HG03159 (cell line): ENCODE results near the gene ADAMTS10.
"Not testable (repeated sequence)": the region's sequence is repeated elsewhere in the genome, so short reads cannot be mapped to it uniquely, and the experiment has no call there.

Source experiments
- ATAC-seq: cut with Tn5 transposase; IDR thresholded peaks from one replicate; pipeline ENCODE4 v1.9.1; 2021; ENCODE audit warnings: mild to moderate bottlenecking, moderate library complexity; ENCODE audit not compliant: unreplicated experiment

Gene ADAMTS10

DNA sequence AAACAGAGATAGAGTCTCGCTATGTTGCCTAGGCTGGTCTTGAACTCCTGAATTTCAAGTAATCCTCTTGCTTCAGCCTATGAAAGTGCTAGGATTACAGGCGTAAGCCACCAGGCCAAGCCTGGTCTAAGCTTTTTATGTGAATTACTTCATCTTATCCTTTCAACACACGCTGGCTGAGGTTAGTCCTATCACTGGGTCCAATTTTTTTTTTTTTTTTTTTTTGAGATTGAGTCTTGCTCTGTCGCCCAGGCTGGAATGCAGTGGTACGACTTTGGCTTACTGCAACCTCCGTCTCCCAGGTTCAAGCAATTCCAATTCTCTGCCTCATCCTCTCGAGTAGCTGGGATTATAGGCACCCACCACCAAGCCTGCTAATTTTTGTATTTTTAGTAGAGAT lies 43.7 kb downstream of the ADAMTS10 start:
- ATAC-seq: no peak

DNA sequence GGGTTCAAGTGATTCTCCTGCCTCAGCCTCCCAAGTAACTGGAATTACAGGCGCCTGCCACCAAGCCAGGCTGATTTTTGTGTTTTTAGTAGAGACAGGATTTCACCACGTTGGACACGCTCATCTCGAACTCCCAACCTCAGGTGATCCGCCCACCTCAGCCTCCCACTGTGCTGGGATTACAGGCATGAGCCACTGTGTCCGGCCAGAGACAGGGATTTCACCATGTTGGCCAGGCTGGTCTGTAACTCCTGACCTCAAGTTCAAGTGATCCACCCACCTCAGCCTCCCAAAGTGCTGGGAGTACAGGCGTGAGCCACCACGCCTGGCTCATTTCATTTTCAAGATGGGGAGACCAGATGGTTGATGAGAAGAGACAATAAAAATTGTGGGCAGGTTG lies 45.6 kb downstream of the ADAMTS10 start:
- not testable (repeated sequence) for ATAC-seq

DNA sequence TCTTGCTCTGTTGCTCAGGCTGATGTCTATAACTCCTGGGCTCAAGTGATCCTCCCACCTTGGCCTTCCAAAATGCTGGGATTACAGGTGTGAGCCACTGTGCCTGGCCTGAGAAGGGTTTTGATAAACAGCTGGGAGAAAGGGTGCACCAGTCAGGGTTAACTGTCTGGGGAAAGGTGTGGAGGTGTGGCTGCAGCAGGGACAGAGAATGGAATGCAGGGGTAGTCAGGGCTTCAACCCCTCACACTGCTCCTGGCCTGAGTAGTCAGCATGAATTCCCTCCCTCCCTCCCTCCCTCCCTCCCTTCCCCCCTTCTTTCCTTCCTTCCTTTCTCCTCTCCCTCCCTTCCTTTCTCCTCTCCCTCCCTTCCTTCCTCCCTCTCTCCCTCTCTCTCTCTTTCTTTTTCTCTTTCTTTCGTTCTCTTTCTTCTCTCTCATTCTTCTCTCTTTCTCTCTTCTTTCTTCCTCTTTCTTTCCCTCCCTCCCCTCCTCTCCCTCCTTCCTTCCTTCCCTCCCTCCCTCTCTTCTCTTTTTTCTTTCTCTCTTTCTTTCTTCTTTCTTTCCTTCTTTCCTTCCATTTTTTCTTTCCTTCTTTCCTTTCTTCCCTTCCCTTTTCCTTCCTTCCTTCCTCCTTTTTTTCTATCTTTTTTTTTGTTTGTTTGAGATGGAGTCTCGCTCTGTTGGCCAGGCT lies 49.3 kb downstream of the ADAMTS10 start:
- ATAC-seq: no peak

DNA sequence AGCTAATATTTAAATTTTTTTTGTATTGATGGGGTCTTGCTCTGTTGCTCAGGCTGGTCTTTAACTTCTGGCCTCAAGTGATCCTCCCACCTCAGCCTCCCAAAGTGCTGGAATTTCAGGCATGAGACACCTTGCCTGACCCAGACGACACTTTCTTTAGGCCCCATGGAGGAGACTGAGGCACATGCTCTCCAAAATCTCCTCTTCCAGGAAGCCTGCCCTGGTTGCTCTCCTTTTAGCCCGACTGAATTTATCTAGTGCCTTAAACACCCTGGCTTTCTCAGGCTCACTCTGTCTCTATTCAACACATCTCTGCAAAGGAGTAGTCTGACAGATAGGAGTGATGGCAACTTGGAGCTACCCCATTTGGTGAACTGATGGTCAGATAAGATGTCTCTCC lies 52.2 kb downstream of the ADAMTS10 start:
- no peak for ATAC-seq

DNA sequence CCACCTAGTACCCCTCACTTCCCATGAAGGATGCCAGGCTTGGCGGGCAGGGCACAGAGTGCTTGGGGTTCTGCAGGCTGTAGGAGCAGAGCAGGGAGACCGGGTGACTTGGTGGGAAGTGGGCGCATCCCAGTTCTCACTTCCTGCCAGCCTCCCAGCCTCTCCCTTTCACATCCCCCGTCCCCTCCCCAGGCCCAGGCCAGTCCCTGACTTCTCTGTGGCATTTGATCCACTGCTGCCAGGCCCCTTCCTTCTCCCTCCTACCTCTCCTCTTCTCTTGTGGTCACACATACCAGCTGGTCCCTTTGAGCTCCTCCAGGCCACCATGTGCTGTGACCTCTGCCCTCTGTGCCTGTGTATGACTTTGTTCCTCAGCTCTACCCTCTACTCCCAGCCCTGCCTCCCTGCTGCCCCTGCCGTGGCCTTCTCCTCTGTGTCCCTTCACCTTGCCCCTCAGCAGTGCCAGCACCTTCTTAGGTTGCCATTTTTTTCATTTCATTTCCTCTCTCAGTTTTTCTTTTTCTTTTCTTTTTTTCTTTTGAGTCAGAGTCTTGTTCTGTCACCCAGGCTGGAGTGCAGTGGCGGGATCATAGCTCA lies 52.8 kb downstream of the ADAMTS10 start:
- no peak for ATAC-seq

DNA sequence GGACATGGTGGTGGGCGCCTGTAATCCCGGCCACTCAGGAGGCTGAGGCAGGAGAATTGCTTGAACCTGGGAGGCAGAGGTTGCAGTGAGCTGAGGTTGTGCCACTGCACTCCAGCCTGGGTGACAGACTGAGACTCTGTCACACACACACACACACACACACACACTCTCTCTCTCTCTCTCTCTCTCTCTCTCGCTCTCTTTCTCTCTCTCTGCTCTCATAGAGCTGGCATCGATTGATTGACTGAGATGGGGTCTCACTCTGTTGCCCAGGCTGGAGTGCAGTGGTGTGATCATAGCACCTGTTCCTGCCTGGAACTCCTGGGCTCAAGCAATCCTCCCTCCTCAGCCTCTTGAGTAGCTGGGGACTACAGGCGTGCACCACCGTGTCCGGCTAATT lies 56.8 kb downstream of the ADAMTS10 start:
- not testable (repeated sequence) for ATAC-seq

DNA sequence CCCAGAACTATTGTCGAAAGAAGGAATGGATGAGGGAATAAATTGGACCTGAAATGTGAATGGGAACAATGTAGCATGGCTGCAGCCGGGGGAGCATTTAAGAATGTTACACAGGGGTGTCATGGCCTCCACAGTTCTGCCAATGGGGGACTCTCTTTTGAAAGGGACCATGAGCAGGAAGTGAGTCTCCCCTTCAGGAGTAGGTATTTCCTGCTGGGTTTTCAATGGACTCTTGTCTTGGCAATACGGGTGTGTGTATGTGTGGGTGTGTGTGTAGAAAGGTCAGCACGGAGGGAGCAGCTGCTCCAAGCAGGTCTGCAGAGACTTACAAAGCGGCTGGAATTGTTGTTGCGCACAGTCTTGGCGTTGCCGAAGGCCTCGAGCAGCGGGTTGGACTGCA lies 57.7 kb downstream of the ADAMTS10 start:
- no peak for ATAC-seq

DNA sequence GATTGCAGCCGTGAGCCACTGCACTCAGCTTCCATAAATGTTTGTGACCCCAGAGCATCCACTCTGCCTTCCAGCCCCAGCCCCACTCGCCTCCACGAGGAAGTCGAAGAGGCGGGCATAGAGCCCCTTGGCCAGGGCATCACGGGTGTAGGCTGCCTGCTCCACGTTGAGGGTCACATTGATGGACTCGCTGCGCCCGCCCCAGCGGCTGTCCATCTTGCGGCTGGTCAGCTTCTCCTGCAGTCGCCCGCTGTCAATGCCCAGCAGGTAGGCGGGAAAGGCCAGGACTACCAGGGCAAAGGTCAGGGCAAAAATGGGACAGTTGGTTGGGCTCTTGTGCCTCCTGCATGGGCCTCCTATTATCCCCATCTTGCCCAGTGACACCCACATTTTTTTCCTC lies 60.4 kb downstream of the ADAMTS10 start:
- no peak for ATAC-seq

DNA sequence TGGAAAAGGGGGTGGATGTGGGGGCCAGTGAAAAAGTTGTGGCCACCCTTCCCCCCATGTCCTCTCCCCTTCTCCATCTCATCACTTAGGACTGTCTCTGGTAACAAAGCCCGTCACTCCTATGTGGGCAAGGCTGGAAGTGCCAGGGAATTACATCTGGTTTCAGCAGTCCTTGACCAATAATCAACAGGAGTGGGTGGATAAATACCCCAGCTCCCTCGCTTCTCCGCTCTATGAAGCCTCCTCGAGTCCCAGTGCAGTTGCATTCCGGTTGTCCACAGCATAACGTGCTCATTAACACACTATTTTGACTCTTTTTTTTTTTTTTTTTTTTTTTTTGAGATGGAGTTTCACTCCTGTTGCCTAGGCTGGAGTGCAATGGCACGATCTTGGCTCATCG lies 64.8 kb downstream of the ADAMTS10 start:
- ATAC-seq: no peak

DNA sequence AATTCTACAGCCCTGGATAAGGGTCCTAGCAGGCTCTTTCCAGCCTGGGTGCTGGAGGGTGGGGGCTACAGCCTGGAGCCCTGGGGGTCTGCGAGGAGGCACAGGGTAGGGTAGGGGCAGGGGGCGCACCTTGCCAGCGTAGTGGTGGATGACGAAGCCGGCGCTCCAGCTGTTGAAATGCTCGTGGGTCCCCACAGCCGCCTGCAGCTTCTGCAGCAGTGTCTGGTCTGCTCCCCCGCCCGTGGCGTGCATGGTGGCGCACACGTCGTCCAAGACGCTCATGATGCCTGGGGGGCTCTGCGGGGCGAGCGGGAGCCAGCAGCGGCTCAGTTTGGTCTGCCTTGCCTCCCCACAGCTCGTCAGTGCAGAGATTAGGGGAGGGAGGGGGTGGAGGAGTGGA lies 66.3 kb downstream of the ADAMTS10 start:
- no peak for ATAC-seq

DNA sequence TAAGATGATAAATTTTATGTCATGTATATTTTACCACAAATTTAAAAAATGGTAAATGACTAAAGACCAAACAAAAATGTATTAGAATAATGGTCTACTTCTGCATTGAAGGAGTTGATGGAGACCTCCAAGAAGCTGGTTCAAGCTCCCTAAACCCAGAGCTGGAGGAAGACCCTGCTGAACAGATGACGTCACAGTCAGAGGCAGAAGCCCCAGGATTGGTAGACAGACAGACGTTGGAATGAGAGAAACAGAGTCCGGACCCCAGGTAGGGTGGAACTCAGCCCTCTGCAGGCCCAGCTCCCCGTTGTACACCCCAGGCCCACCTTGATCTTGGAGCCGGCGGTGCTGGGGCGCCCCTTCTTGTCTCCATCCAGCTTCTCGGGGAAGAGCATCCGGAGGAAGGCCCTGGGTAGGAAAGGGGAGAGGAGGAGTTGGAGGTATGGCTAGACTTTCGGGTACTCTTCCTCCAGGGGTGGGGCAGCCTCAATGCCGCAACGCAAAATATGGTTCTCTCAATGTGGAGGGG lies 70.8 kb downstream of the ADAMTS10 start:
- ATAC-seq: no peak

DNA sequence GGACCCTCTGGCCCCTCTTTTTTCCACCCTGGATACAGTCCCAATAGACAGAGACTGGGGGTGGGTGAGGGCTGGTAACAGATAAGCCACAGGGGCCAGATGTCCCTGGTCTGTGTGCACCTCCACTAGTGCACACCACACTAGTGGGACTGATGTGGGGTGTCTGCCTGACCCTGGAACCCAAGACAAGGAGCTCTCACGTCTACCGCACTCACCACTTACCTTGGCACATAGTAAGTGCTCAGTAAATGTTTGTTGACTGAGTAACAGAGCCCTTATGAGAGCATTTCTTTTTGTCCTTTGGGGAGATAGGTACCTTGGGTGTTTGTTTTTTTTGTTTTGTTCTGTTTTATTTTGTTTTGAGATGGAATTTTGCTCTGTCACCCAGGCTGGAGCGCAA lies 73.4 kb downstream of the ADAMTS10 start:
- no peak for ATAC-seq

DNA sequence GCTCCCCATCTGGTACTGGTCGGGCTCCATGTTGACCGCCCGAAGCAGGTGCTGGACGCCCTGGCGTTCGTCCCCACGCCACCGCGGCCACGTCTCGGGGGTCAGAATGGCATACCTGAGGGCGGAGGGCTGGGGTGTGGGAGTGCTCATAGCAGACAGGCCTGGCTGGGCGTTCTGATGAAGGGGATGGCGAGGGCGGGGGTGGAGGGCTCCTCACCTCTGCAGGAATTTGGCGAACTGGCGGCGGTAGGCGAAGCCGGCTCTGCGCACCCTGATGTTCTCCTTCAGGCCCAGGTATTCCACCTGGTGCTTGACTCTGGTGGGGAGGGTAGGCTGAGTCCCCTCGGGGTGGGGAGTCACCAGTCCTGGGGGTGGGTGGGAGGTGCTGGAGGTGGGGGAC lies 74.2 kb downstream of the ADAMTS10 start:
- ATAC-seq: no peak

DNA sequence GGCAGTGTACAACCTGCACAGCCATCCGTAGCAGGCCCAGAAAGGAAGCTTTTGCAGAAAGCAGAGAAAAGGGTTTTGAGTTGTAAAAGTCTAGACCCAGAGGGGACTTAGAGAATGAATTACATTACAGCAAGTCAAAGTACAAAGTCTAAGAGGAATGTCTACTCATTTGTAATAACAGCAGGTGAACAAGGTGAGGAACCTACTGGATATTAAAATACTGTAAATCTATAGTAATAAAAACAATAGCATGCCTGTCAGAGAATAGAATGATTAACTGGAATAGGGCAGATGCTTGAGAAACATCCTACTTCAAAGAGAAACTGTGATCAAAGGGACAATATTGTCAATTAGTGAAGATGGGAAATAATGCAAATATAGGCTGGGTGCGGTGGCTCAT lies 78.3 kb downstream of the ADAMTS10 start:
- ATAC-seq: no peak

DNA sequence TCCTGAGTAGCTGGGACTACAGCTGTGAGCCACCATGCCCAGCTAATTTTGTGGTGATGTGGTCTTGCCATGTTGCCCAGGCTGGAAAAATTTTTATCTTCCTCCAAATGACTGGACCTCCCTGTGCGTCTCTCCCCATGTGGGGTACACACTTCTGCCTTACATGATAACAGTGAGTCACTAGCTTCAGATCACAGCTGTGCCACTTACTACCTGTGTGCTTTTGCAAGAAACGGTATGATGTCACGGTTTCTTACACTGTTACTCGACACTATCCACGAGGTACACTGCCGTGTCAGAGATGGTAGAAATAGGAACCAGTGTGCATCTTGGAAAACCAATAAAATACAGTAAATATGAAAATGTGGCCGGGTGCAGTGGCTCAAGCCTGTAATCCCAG lies 79.0 kb downstream of the ADAMTS10 start:
- no peak for ATAC-seq
